COLO668 (cell line): ENCODE measurements around the gene KCNK4.
"Not testable (repeated sequence)": the region's sequence is repeated elsewhere in the genome, so short reads cannot be mapped to it uniquely, and the experiment has no call there.

Experiments used
- DNase-seq: peaks from one replicate; lab custom pipeline; 2025; ENCODE audit not compliant: unreplicated experiment; lab: John Stamatoyannopoulos, UW

Gene KCNK4

GRCh38 chr11:64305691-64306562, 14.8 kb downstream of the KCNK4 start:
- peak; percentile 62 for DNase-seq

DNA sequence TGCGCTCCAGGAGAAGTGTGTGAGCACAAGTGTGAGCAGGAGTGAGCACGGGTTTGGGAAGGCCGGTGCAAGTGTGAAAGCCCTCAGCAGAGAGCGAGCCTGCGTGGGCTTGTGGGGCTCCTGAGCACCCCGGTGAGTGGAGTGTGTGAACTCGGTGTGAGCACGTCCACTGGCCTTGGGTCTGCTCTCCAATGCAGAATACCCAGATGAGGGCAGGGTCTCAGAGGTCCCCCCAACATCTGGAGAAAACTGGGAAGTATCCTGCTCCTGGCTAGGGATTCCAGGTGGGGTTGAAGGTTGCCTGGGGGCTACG, 15.4 kb downstream of the KCNK4 start:
- DNase-seq, result no peak

DNA sequence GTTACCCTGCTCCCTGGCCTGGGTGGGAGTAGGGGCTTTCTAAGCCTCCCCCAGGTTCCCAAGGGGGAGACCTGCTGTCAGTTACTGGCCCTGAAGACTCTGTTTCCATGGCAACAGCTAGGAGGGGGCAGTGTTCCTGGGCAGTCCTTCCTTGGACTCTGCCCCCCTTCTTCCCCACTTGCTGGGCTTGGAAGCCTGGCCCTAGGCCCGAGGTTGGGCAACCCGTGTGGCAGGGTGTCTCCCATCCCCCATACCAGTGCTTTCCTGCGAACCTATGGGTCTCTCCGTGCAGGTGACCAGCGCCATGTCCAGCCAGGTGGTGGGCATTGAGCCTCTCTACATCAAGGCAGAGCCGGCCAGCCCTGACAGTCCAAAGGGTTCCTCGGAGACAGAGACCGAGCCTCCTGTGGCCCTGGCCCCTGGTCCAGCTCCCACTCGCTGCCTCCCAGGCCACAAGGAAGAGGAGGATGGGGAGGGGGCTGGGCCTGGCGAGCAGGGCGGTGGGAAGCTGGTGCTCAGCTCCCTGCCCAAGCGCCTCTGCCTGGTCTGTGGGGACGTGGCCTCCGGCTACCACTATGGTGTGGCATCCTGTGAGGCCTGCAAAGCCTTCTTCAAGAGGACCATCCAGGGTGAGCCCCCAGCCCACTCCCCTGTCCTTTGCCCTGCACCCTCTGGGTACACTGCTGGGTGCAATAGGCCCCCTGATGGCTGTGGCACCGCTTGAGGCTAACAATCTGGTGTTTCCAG, 15.9 kb downstream of the KCNK4 start:
- DNase-seq, result no peak

- DNase-seq, result not testable (repeated sequence)
These were observed 16.7 kb downstream of the KCNK4 start for GRCh38 chr11:64307795-64308194.

- DNase-seq, result no peak
These were observed 21.8 kb downstream of the KCNK4 start for GRCh38 chr11:64312947-64313346.

DNA sequence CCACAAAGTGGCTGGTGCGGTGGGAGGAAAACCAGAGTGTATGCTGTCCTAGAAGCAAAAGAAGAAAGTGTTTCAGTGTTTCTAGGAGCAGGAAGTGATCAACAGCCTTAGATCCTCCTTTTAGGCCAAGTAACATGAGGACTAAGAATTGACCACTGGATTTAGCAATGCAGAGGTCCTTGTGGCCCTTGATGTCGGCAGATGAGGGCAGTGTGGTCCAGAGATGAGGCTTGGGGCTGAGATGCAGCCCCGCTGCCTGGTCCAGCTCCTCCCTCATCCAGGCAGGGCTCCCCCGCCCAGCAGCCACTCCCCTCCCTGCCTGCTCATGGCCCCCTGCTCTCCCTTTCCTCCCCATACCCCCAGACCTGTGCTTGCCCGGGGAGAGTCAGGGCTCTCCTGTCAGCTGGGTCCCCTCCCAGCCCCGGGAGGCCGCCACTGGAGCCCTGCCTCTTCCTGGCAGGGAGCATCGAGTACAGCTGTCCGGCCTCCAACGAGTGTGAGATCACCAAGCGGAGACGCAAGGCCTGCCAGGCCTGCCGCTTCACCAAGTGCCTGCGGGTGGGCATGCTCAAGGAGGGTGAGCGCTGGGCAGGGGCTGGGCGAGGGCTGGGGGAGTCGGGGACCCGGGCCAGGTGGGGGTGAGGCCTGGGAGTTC, 22.5 kb downstream of the KCNK4 start:
- no peak for DNase-seq

DNA sequence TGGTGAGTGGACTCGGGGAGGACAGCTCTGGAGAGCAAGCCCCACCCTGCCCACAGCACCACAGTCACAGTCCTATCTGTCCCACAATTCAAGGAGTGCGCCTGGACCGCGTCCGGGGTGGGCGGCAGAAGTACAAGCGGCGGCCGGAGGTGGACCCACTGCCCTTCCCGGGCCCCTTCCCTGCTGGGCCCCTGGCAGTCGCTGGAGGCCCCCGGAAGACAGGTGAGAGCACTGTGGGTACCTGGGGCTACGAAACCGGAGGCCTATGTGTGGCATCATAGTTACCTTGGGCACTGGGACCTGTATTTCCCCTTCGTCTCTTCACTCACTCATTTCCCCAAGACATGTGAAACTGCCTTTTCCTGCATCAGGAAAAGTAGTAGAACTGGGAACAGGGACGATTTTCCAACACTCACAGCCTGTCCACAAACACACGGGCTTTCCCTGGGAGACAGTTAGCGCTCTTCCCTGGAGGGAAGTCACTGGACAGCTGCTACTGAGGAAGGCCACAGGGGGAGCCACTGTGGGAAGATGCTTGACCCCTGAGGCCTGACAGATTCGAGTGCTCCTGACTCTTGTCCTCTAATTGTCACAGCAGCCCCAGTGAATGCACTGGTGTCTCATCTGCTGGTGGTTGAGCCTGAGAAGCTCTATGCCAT, 23.2 kb downstream of the KCNK4 start:
- DNase-seq, result no peak

DNA sequence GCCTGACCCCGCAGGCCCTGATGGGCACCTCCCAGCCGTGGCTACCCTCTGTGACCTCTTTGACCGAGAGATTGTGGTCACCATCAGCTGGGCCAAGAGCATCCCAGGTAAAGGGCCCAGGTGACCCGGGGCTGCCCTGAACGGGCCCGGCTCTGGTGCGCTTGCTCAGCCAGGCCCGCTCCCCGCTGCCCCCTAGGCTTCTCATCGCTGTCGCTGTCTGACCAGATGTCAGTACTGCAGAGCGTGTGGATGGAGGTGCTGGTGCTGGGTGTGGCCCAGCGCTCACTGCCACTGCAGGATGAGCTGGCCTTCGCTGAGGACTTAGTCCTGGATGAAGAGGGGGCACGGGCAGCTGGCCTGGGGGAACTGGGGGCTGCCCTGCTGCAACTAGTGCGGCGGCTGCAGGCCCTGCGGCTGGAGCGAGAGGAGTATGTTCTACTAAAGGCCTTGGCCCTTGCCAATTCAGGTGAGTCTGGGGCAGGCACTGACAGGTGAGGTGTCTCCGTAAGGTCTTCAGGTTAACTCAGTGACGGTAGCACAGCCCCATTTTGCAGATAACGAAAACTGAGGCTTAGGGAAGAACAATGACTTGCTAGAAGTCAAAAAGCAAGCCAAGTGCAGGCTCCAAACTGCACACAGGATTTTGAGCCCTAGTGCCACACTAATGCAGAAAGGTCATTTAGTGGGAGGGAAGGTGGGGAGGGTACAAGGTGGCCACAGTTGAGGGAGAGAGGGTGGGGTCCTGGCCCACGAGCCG, 23.9 kb downstream of the KCNK4 start:
- no peak for DNase-seq

GRCh38 chr11:64315667-64316526, 24.8 kb downstream of the KCNK4 start:
- not testable (repeated sequence) for DNase-seq

DNA sequence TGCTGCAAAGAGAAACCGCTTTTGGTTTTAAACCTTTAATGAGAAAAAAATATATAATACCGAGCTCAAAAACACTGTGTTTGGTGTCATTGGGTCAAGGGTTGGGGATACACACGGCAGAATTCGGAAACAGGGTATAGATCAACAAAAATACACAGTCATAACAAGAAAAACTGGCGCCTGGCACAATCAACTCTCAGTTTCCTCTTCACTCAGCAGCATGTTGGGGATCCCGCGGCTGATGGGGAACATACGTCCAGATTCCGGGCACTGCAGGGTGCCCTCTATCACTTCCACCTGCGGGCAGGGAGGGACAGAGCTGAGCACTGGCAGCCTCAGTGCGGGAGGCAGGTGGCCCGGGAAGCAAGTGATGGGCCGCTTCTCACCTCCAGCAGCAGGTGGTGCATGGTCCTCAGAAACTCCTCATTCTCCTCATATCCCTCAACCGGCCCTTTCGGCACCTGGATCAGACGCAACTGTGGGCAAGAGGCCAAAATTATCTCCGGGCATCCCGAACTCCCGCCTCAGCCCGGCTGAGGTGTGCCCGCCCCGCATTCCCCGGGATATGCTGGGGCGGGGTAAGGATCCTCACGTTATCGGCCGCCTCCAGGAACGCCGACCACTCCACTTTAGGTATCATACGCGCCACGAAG, 25.7 kb downstream of the KCNK4 start:
- peak; percentile 71 for DNase-seq

- peak; percentile 96 for DNase-seq
These were observed 26.3 kb downstream of the KCNK4 start, which contains the start of gene TRMT112 for GRCh38 chr11:64317325-64317960. TRMT112 (minus strand) TSS chr11:64317559; CDS start chr11:64317526, 33 bp downstream.

DNA sequence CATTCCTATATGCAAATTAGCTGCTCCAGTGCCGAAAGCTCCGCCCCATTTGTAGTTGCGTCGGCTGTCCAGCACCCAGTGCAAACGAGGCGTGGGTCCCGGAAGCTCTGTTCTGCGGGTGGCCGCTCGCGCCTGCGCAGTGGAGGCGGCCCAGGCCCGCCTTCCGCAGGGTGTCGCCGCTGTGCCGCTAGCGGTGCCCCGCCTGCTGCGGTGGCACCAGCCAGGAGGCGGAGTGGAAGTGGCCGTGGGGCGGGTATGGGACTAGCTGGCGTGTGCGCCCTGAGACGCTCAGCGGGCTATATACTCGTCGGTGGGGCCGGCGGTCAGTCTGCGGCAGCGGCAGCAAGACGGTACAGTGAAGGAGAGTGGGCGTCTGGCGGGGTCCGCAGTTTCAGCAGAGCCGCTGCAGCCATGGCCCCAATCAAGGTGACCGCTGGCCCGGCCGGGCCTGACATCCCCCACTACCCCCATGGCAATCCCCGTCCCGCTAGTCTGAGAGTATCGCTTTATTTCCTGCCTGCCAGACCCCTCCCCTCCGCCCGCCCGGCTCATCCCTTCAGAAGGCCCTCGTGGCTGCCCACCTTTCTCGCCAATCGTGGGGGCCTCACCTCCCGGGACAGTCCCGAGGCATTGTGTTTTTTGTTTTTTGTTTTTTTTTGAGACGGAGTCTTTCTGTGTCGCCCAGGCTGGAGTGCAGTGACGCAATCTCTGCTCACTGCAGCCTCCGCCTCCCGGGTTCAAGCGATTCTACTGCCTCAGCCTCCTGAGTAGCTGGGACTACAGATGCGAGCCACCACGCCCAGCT, 27.1 kb downstream of the KCNK4 start, which contains the start of gene PRDX5:
PRDX5 (plus strand) TSS at position 161 of the 805 bp plus-strand sequence; CDS start at position 256, 95 bp downstream.
- DNase-seq, result peak; percentile 97

GRCh38 chr11:64318766-64319761, 28.0 kb downstream of the KCNK4 start:
- no peak for DNase-seq

- DNase-seq, result no peak
These were observed 29.5 kb downstream of the KCNK4 start for GRCh38 chr11:64320556-64320955.

DNA sequence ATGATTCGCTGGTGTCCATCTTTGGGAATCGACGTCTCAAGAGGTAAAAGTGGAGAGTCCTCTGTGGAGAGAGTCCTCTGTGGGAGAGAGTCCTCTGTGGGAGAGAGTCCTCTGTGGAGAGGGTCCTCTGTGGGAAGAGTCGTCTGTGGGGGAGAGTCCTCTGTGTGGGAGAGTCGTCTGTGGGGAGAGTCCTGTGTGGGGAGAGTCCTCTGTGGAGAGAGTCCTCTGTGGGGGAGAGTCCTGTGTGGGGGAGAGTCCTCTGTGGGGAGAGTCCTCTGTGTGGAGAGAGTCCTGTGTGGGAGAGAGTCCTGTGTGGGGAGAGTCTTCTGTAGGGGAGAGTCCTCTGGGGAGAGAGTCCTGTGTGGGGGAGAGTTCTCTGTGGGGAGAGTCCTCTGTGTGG, 29.9 kb downstream of the KCNK4 start:
- DNase-seq, result no peak

- DNase-seq, result no peak
These were observed 30.4 kb downstream of the KCNK4 start for GRCh38 chr11:64321533-64321932.

DNA sequence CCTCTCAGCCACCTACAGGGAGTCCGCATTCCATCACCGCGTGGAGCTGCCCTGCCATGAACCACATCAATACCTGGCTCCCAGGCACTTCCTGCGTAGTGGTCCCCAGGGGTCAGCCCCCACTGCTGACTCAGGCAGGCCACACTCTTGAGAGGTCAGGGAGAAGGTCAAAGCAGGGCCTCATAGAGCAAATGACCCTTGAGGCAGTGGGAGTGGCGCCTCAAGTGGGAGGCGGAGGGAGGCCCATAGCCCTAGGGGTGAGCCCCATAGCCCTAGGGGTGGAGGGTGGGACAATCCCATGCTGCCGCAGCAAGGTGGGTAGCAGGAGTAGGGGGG, 31.8 kb downstream of the KCNK4 start:
- DNase-seq, result no peak
